GM21825 (cell line): ENCODE measurements around the gene UMAD1.
"Not testable (repeated sequence)": the region's sequence is repeated elsewhere in the genome, so short reads cannot be mapped to it uniquely, and the experiment has no call there.

ENCODE experiments used
- ATAC-seq: cut with Tn5 transposase; IDR thresholded peaks from one replicate; pipeline ENCODE4 v1.9.1; 2021; ENCODE audit warnings: mild to moderate bottlenecking, moderate library complexity; ENCODE audit not compliant: unreplicated experiment

Gene UMAD1

GRCh38 chr7:7820409-7820808 is 179.9 kb downstream of the UMAD1 start:
- ATAC-seq: no peak

GRCh38 chr7:7820939-7821338 is 180.4 kb downstream of the UMAD1 start:
- no peak for ATAC-seq

GRCh38 chr7:7821517-7821916 is 181.0 kb downstream of the UMAD1 start:
- ATAC-seq: no peak

- ATAC-seq: not testable (repeated sequence)
Observed at GRCh38 chr7:7825294-7825693, 184.7 kb downstream of the UMAD1 start.

DNA sequence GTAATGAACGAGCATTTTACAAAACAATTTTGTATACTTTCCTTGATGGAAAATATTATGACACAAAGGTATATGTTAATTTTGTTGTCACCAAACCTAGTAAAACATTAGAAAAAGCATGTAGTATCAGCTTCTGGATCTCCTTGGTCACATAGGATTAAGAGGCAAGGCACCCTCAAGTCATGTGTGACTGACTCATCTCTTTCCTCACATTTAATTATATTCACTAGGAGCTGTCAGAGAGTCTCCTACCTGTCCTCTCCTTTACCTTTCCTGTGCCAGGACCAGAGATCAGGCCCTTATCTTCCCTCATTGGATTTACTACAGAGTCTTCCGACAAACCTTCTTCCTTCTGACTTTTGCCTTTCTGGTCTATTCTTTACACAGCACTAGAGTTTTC is 189.1 kb downstream of the UMAD1 start:
- ATAC-seq: no peak

DNA sequence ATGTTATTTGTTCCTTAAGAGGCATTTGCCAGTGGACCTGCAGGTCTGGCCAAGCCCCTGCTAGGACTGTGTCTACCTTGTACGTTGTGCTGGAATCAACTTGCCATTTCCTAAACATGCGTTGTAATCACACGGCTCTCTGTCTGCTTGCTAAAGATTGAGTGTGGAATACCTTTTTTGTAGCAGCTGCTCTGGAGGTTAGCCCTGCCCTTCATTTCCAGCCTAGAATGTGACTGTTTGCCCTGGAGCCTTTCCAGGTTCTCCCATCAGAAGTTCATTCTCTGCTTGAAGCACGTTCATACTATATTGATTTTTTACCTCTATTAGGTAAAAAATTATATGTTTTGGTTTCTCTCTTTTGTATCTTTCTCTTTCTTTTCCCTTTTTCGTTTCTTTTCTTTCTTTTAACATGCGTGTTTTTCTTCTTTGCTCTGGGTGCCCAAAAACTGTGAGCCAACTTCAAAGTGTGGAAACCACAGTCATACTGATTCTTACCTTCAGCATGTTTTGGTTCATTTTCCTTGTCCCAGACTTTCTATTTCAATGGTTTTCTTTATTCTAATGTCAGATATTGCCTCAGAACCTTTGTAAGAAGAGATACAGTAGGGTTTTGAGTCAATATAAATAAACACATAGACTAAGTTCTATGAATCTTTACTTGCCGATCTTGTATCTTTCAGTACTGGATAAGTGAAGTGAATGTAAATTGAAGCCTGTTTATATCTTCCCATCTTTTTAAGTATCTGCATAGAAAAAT is 189.7 kb downstream of the UMAD1 start:
- no peak for ATAC-seq

- ATAC-seq: no peak
Observed at GRCh38 chr7:7832518-7832917, 192.0 kb downstream of the UMAD1 start.

GRCh38 chr7:7834761-7835160 is 194.2 kb downstream of the UMAD1 start:
- ATAC-seq: no peak

DNA sequence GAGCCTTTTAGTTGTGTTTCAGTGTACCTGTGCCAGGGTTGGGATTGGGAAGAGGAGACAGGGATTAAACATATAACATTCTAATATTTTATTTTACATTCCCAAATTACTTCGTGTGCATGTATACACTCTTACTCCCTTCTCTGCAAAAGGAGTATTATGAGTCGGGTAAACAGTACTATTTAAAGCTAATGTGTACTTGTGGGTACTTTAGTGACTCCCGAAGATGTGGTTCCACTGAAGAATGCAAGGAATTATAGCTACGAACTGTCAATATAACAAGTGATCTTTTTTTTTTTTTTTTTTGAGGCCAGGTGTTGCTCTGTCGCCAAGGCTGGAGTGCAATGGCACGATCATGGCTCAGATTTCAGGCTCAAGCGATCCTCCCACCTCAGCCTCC is 200.5 kb downstream of the UMAD1 start:
- ATAC-seq: no peak

DNA sequence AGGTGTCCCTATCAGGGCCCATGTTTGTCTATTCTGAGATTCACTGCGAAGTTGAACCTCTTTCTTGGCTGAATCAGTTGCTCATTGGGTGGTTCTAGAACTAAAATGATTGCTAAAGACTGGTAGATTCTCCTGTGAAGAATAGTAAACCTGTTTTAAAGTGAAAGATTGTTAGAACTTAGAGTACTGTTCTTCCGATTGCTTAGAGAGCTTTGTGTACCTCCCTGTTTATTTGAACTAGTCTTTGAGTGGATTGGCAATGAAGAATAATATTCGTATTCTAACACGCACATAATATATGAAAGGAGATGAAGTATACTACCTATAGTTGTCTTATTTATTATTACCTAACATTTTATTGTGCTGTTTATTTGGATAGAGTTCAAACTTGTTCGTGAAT is 202.7 kb downstream of the UMAD1 start:
- ATAC-seq: no peak

DNA sequence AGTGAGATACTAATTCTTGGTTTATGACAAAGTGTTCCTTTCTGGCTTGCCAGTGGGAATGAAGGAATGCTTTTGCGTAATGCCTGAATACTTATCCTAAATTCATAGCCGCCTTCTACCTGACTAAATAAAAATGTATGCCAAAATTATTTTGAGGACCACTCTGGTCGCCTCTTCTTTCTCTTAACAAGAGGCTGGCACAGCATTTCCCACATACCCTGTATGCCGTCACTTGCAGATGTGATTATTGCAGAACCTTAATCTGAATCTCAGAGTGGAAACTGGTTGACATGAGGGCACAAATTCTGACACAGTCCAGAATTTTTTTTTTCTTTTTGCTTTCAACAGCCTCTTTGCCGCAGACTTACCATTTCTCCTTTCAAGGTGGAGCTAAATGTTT is 203.4 kb downstream of the UMAD1 start:
- no peak for ATAC-seq

GRCh38 chr7:7848246-7848645 is 207.7 kb downstream of the UMAD1 start:
- peak; percentile 73 for ATAC-seq

DNA sequence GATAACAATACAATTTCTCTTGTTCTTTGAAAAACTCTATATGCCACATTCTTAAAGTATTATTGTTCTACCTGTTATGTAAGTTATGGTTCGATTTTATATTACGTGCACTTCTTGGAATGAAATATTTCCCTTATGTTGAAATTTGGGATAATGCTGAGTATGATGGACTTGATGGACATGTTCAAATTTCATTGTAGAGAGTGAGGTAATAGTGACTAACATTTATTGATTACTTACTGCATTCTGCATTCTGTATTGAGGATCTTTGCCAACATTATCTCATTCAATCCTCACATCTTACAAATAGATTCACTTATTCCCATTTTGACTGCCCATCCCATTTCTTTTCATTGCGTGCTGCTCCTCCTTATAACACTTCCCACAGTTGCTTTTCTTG is 208.3 kb downstream of the UMAD1 start:
- ATAC-seq: no peak

- ATAC-seq: no peak
Observed at GRCh38 chr7:7850150-7850549, 209.6 kb downstream of the UMAD1 start.

- no peak for ATAC-seq
Observed at GRCh38 chr7:7851381-7851780, 210.8 kb downstream of the UMAD1 start.

DNA sequence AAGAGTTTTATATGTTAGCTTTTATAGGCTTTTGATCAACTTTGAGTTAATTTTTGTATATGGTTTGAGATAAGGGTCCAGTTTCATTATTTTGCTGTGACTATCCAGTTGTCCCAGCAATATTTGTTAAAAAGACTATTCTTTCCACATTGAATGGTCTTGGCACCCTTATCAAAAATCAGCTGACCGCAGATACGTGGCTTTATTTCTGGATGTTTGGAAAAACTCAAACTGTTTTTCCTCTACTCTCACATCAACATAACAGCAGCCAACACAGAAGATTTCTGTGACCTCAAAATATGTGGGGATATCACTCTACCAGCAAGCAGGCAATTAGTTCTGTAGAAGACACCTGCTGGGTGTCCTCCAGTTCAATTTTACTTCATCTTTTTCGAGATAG is 211.4 kb downstream of the UMAD1 start:
- ATAC-seq: no peak

DNA sequence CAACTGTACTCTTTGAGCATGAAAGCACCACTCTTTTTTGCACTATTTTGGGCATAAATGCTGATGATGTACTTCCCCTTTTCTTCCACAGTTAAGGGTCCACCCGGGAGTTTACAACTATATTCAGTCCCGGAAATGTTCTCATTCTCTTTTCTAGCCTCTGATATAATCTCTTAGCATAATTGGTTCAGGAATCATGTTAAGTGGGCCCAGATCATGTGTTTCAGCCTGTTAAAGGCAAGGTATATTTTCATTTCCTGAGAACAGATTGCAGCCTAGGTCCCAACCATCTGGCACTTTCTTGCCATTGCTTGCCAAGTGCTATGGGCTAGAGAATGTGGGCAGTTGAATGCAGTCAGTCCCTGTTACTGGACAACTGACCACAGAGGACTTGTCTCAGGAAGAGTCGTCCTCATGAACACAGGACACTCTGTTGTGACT is 216.6 kb downstream of the UMAD1 start:
- no peak for ATAC-seq

DNA sequence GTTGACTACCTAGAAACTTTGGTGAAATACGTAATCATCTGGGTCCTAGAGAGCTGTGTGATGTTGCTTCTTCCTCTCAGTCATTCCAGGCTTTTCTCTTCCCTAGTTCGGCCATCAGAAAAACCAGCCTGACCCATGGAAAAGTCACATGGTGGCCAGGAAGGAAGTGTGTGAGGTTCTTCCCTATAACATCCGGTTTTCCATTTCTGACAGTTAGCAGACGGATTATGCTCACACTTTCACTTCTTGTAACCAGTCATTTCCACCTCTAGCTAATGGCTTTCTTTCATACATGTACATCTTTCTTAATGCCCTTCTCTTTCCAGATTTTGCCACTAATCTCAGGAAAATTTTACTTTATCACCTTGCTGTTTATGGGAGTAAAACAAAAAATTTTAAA is 218.0 kb downstream of the UMAD1 start:
- ATAC-seq: no peak

DNA sequence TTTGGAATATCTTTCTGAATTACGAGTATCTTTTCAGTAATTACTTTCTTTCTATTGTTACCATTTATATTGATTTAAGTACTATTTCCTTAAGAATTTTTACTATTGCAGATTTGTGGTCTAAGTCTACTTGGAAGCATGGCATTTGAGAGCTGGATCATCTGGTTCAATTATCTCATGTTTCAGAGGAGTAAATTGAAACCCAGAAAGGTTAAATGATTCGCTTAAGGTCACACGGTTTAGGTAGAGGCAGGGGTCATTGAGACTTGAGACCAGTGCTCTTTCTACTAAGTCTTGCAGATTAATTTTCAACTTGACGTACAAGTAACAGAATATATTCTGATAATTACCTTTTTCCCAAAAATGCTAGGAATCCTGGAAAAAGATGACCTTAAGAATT is 218.9 kb downstream of the UMAD1 start:
- no peak for ATAC-seq

- no peak for ATAC-seq
Observed at GRCh38 chr7:7861211-7861633, 220.7 kb downstream of the UMAD1 start.

- ATAC-seq: no peak
Observed at GRCh38 chr7:7862393-7862792, 221.8 kb downstream of the UMAD1 start.

- no peak for ATAC-seq
Observed at GRCh38 chr7:7867846-7868571, 227.5 kb downstream of the UMAD1 start.

DNA sequence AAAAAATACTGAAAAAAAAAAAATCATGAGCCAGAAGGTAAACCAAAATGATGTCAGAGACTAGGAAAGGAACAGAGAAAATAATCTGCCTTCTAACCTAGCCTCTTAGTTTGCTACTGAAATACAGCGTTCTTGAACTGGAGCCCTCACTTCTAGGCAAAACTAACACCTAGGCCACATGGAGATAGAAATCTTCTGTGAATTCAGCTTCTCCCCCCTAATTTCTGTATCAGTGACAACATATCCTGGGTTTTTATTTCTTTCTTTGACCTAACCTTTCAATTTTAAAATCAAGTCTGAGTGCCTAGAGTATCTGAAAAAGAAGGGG is 228.0 kb downstream of the UMAD1 start:
- ATAC-seq: no peak
